ENCODE data around the gene LAMTOR3. TPM values are rescaled to one million over a fixed set of nuclear protein-coding genes. Genes with fewer than 3 reads are reported as not detected.

Gene LAMTOR3
- total and polyA plus RNA-seq, 11 donors = 26.6 to 40.0 (median 34.1) TPM

GRCh38 chr4:99876946-99877345, 17.3 kb downstream of the LAMTOR3 start:
- intact Hi-C loops (cut with DNase I) = loop anchor here in 2 of 10 donors (5.0 to 10.0 kb wide), 2 partner anchors 62 to 65 kb away; partner anchors contain the start of gene DAPP1 (in 1 of the 2)
- no peak overlapping the region for H3K4me3 ChIP-seq
- H3K36me3 ChIP-seq = peaks cover 0 to 64% (median 43%) of the 10 kb centered on the region in 9 donors
- H3K27me3 ChIP-seq = no peaks in the 10 kb centered on the region
- WGBS, 4 donors = 79 to 85% (median 84%) methylated on average over 3 of the region's 3 CpGs
- H3K27ac ChIP-seq = peak overlapping the region in 1 of 12 donors; percentile 37
- H3K9me3 ChIP-seq = no peaks in the 10 kb centered on the region
- no peak for ATAC-seq
- no peak for TF ChIP-seq POLR2A (IDR thresholded peaks at IDR 0.05)
- no peak for TF ChIP-seq CTCF (IDR thresholded peaks at IDR 0.05)
- no peak for DNase-seq
- H3K4me1 ChIP-seq = no peaks in the 10 kb centered on the region

- Histone ChIP-seq H3K4me1 (no peaks in the 10 kb centered on the region), H3K4me3 (no peak overlapping the region), H3K27ac (no peak overlapping the region), H3K9me3 (no peaks in the 10 kb centered on the region), H3K27me3 (no peaks in the 10 kb centered on the region), H3K36me3 (peaks cover 0 to 45% (median 24%) of the 10 kb centered on the region in 9 donors)
- TF ChIP-seq POLR2A (IDR thresholded peaks at IDR 0.05) (no peak), CTCF (IDR thresholded peaks at IDR 0.05) (no peak)
- ATAC-seq (no peak), DNase-seq (no peak)
- intact Hi-C loops (cut with DNase I) = loop anchor here in 2 of 10 donors (5.0 to 10.0 kb wide), 2 partner anchors 60 to 63 kb away; partner anchors contain the start of gene DAPP1 (in 1 of the 2)
Measured at GRCh38 chr4:99875071-99875470, 19.2 kb downstream of the LAMTOR3 start.

DNA sequence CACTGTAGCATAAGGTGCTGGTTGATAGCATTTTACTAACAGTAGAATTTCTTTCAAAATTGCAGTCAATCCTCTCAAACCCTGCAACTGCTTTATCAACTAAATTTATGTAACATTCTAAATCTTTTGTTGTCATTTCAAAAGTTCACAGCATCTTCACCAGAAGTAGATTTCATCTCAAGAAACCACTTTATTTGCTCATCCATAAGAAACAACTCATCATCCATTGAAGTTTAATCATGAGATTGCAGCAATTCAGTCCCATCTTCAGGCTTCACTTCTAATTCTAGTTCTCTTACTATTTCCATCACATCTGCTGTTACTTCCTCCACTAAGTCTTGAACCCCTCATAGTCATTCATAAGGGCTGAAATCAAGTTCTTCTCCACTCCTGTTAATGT, 21.7 kb downstream of the LAMTOR3 start:
- no peak for TF ChIP-seq CTCF (IDR thresholded peaks at IDR 0.05)
- Histone ChIP-seq H3K4me1 (no peaks in the 10 kb centered on the region), H3K4me3 (no peak overlapping the region), H3K9me3 (no peaks in the 10 kb centered on the region), H3K27ac (no peak overlapping the region), H3K27me3 (no peaks in the 10 kb centered on the region), H3K36me3 (peaks cover 0 to 30% (median under 1%) of the 10 kb centered on the region in 9 donors)
- ATAC-seq (no peak), DNase-seq (no peak)
- intact Hi-C loops (cut with DNase I) = loop anchor here in 1 of 10 donors (10.0 kb wide), 1 partner anchor 58 kb away; the partner anchor contains the start of gene DAPP1

- 47 to 57% (median 48%) methylated on average over 8 of the region's 8 CpGs for WGBS, 4 donors
- H3K27ac ChIP-seq = peak overlapping the region in 1 of 12 donors; percentile 60
- H3K9me3 ChIP-seq = no peaks in the 10 kb centered on the region
- no peak for DNase-seq
- H3K4me3 ChIP-seq = no peak overlapping the region
- H3K4me1 ChIP-seq = no peaks in the 10 kb centered on the region
- TF ChIP-seq CTCF (IDR thresholded peaks at IDR 0.05) (no peak), POLR2A (IDR thresholded peaks at IDR 0.05) (no peak)
- peak in 2 of 4 donors; percentile 11 to 29 for ATAC-seq
- peaks cover 0 to 3% (median 0%) of the 10 kb centered on the region in 9 donors for H3K27me3 ChIP-seq
- peaks cover 0 to 29% (median 0%) of the 10 kb centered on the region in 9 donors for H3K36me3 ChIP-seq
- intact Hi-C loops (cut with DNase I) = no loop called here
Measured at GRCh38 chr4:99868126-99868596, 26.1 kb downstream of the LAMTOR3 start.

Data from heart left ventricle (tissue), 16 donors.